ENCODE data around the gene EEIG1.
A peak's percentile ranks its signal among the peaks of the same experiment; 100 is the strongest.

EEIG1 gene

DNA sequence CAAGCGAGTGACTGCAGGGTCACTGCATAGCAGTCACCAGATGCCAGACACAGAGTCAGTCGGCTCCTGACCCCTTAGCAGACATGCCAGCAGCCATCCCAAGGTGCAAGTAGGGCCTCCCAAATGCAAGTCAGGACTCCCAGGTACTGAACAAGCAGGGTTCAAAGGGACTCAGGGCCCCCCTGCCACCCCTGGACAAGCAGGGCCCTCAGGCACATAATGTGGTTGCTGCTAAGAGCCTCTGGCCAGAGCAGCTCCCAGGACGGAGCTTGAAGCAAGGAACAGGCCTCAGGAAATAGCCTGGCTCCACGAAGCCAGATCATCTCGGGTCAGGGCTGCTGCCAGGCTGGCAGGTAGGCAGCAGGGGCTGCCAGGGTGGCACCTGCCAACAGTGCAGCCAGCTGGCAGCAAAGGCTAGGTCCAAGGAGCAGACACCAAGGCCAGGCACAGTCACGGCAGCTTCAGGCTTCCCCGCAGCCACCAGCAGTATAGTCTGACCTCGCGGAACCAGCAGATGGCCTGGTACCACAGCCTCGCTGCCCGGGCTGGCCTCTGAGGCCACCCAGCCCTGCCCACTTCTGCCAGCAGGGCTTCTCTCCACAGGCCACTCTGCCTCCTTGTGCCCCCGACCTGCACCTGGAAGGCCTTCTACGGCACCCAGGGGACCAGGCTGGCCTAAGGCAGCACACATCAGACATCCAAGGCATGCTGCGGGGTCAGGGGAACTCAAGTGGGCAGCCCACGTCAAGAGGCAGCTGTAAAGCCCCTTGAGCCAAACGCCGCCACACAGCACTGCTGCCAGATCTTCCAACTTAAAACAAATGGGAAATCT, 7.4 kb downstream of the EEIG1 start:
- Mint-ChIP-seq H3K9me3 (no peaks in the 10 kb centered on the region), H3K36me3 (peaks cover 29% of the 10 kb centered on the region), H3K27me3 (no peaks in the 10 kb centered on the region), H3K27ac (peak overlapping the region; percentile 94), H3K4me1 (peaks cover 99% of the 10 kb centered on the region), H3K4me3 (peak overlapping the region; percentile 84)
- no peak for ATAC-seq

DNA sequence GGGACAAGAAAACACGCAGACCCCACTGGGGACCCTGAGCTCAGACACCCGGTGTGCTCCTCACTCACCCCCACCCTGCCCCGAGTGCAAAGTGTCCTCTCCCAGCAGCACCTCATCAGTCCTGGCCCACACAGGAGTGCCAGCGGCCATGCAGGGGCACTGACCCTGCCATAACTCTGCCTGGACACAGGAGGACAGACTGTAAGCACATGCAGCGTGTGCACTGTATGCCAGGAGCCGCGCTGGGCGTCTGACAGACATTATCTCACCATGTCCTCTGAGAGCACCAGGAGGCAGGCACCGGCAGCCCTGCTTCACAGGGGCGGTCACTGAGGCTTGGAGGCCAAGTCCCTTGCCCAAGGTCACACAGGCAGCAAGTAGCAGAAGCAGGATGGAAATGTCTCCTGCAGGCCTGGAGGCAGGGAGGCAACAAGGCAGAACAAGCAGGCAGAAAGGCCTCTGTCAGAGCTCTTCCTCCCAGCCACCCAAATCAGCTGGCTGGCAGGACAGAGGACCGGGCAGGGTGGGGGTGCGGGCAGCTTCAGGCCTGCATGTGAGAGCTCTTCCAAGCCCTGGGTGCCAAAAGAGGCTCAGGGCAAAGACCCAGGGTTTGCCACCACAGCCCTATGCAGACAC, 8.4 kb downstream of the EEIG1 start:
- Mint-ChIP-seq H3K27me3 (no peaks in the 10 kb centered on the region), H3K4me3 (peak overlapping the region; percentile 84), H3K4me1 (peaks cover 100% of the 10 kb centered on the region), H3K9me3 (no peaks in the 10 kb centered on the region), H3K27ac (peak overlapping the region; percentile 94), H3K36me3 (peaks cover 30% of the 10 kb centered on the region)
- no peak for ATAC-seq

DNA sequence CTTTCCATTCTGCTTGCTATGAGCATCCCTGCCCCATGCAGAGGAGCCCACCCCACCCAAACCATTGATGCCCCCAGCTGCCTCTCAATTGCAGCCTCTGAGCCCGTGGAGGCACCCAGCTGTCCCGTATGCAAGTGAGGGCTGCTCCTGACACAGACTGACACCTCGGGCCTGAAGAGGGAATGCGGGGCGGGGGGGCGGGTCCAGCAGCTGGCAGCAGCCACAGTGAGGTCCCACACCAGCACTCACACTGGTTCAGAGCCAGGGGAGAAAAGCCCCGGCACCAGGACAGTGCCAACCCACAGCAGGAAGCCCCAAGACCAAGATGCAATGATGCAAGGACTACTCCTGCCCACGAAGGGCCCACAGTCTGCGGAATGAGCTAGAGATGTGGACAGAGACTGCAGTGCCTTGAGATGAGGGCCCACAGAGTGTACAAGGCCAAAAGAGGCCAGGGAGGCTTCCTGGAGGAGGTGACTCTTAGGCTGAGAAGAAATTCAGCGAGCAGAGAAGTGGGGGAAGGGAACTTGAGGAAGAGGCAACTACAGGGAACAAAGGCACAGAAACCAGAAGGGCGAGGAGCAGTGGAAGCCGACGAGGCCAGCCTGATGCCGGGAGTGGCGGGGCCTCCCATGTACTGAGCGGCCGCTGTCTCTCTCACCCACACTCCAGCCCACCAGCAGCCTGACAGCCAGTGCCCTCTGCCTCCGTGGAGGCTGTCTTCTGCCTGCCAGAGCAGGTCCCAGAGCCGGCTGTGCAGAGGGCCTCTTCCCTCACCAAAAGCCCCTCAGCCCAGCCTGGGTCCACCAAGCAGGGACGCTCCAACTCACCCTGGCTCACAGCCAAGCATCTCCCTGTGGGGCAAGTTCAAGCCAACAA, 9.2 kb downstream of the EEIG1 start:
- no peaks in the 10 kb centered on the region for H3K9me3 Mint-ChIP-seq
- no peaks in the 10 kb centered on the region for H3K27me3 Mint-ChIP-seq
- peak overlapping the region; percentile 94 for H3K27ac Mint-ChIP-seq
- peaks cover 100% of the 10 kb centered on the region for H3K4me1 Mint-ChIP-seq
- H3K4me3 Mint-ChIP-seq: peak overlapping the region; percentile 84
- ATAC-seq: peak; percentile 59
- peaks cover 30% of the 10 kb centered on the region for H3K36me3 Mint-ChIP-seq

DNA sequence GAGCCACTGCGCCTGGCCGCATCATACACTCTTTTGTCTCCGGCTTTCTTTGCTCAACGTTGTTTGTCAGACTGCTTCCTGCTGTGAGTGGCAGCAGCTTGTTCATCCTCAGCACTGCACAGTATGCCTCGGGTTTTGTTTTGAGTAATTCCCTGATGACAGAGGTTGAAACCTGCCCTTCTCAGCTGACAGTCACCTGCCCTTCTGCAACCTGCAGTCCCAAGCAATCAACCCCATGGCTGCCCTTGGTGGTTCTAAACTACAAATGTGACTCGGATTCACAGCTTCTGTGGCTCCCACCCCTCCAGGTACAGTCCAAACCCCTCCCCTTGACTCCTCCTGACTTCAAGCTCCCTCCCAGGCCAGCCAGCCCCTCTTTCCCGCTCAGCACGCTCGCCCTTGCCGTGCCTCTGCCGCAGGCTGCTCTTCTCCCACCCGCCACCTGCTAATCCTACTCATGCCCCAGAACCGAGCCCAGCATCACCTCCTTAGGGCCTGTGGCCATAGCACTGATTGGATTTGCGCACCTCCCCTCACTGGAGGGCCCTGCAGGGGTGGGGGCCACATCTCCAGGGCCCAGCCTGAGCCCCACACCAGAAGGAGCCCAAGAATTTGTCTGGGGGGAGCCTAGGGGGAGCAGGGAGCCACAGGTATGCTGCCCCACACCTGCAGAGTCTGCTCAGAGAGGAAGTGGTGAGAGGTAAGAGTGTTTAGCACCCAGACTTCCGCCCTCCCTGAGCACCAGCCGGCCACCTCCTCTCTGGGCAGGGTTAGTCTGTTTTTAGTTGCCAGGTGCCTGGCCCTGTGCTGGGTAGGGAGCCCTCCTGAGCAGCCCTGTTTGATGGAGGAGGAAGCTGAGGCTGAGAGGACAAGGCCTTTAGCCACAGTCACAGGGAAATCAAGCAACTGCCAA, 10.1 kb downstream of the EEIG1 start:
- no peaks in the 10 kb centered on the region for H3K27me3 Mint-ChIP-seq
- H3K36me3 Mint-ChIP-seq: peaks cover 25% of the 10 kb centered on the region
- peaks cover 100% of the 10 kb centered on the region for H3K4me1 Mint-ChIP-seq
- peak overlapping the region; percentile 94 for H3K27ac Mint-ChIP-seq
- H3K4me3 Mint-ChIP-seq: peak overlapping the region; percentile 84
- ATAC-seq: peak; percentile 90
- H3K9me3 Mint-ChIP-seq: no peaks in the 10 kb centered on the region

DNA sequence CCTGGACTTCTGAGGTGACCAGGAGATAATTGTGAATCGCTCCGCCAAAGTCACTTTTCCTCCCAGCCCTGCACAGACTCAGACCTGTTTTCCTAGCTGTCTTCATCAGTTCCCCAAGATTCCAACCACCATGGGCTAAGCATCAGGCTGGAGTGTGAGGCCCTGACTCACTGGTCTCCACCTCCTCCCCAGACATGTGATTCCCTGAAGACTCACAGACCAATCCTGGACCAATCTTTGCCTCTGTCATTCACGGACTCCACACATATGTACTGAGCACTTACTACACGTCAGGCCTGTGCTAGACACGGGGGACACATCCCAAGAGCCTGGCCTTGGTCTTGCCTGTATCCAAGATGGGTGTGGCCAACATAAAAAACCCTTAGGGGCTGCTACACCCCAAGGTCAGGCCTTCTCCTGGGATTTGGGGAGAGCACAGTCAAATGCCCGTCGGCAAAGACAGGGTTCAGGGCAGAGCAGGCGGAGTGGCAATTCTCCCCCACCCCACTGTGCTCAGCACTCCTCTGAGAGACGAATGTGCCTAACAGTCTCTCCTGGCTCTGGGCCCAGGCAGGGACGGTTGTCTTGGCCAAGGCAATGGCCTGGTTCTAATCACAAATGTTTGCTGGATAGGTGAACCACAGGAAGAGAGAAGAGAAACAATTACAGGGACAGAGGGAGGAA, 11.9 kb downstream of the EEIG1 start:
- Mint-ChIP-seq H3K4me1 (peaks cover 100% of the 10 kb centered on the region), H3K9me3 (no peaks in the 10 kb centered on the region)

DNA sequence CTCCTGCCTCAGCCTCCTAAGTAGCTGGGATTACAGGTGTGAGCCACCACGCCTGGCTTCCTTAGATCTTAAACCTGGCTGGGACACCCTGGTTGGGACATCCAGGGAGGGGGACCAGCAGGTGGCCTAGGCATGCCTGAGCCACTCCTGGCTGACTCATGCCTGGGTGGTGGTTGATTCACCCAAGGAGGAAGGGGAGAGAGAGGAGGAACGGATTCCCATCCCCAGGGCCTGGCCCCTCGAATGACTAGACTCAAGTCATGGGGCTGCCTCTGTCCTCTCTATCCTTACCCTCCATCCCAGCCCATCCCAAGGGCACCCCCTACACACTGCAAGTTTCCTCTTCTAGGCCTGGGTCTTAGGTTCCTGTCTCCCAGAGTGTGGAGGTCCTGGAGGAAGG, 12.7 kb downstream of the EEIG1 start:
- peak overlapping the region; percentile 94 for H3K27ac Mint-ChIP-seq
- peaks cover 100% of the 10 kb centered on the region for H3K4me1 Mint-ChIP-seq
- H3K9me3 Mint-ChIP-seq: no peaks in the 10 kb centered on the region
- no peak for ATAC-seq
- peak overlapping the region; percentile 22 for H3K4me3 Mint-ChIP-seq
- H3K36me3 Mint-ChIP-seq: peaks cover 12% of the 10 kb centered on the region
- no peaks in the 10 kb centered on the region for H3K27me3 Mint-ChIP-seq

More for the DNA sequence above, 11.9 kb downstream of the EEIG1 start:
- Mint-ChIP-seq H3K4me3 (peak overlapping the region; percentile 32), H3K27ac (peak overlapping the region; percentile 94), H3K27me3 (no peaks in the 10 kb centered on the region), H3K36me3 (peaks cover 12% of the 10 kb centered on the region)
- ATAC-seq: no peak

DNA sequence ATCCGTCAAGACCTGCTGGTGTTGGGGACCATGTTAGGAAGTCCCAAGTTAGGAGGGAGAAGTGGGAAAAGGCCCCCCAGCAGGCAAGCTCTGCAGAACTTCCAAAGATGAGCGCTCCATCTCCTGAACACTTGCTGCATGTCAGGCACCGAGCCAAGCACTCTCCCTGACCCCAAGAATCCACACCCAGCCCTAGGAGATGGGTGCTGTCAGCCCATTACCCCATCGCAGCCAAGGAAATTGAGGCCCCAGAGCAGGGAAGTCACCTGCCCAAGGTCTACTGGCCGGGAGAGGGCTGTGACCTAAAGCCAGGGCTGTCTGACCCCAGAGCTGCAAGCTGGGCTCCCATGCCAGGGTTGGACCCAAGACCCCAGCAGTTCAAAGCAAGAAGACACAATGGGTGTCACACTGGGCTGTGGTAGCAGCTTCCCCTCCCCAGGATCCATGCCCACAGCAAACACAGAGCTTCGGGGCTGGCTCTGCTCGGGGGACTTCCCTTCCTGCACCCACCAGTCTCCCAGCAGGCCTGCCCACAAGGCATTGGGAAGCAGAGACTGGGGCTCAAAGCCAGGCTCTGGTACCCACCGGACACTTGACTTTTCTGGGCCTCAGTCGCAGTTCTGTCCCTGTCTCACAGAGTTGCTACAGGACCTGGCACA, 13.5 kb downstream of the EEIG1 start:
- peaks cover 12% of the 10 kb centered on the region for H3K36me3 Mint-ChIP-seq

DNA sequence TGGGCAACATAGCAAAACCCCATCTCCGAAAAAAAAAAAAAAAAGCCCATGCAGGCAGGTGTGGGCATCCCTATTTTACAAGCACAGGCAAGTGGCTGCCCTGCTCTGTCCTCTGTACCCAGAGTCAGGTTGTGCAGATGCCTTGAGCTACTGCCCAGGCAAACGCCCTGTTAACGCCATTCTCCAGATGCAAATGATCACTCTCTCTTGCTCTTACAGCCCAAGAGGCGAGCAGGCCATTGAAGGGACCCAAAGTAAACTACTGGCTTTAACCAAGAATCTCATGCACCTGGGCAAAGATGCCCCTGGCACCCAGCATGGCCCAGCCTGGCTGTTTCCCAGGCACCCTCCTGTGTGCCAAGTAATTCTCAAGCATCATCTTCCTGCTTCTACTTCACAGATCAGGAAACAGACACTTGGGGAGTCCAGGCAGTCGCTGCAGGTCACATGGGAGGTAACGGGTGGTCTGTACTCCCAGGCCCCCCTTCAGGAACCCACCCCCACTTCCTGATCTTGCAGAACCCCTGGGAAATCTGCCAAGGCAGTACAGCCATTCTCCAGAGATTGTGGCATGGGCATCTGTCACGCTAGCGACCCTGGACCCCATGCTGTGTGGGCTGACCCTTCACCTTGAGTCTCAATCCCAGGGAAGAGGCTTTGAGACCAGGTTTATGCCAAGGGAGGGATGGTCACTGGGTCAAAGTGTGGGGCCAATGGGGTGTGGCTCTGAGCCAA, 14.2 kb downstream of the EEIG1 start:
- no peak for ATAC-seq
- H3K4me1 Mint-ChIP-seq: peaks cover 100% of the 10 kb centered on the region
- H3K9me3 Mint-ChIP-seq: no peaks in the 10 kb centered on the region
- no peaks in the 10 kb centered on the region for H3K27me3 Mint-ChIP-seq
- peak overlapping the region; percentile 94 for H3K27ac Mint-ChIP-seq
- H3K36me3 Mint-ChIP-seq: peaks cover 18% of the 10 kb centered on the region
- H3K4me3 Mint-ChIP-seq: no peak overlapping the region

More for the DNA sequence above, 13.5 kb downstream of the EEIG1 start:
- Mint-ChIP-seq H3K27ac (peak overlapping the region; percentile 94), H3K27me3 (no peaks in the 10 kb centered on the region), H3K4me3 (no peak overlapping the region), H3K9me3 (no peaks in the 10 kb centered on the region), H3K4me1 (peaks cover 100% of the 10 kb centered on the region)
- ATAC-seq: no peak

DNA sequence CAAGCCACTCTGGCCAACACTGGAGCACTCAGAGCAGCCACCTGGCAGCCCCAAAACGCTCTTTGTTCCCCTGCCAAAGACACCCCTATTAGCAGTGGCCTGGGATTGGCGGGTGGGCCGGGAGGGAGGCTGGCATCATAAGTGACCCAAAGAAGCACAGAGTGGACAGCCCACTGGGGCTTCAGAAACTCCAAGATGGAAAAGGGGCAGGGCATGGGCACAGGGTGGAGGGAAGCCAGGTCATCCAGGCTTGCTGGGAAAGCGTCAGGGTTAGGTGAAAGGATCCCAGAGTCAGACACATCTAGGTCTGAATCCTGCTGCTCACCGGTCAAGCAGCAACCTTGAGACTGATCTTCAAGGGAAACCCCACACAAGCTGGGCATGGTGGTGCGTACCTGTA, 14.8 kb downstream of the EEIG1 start:
- ATAC-seq: no peak

DNA sequence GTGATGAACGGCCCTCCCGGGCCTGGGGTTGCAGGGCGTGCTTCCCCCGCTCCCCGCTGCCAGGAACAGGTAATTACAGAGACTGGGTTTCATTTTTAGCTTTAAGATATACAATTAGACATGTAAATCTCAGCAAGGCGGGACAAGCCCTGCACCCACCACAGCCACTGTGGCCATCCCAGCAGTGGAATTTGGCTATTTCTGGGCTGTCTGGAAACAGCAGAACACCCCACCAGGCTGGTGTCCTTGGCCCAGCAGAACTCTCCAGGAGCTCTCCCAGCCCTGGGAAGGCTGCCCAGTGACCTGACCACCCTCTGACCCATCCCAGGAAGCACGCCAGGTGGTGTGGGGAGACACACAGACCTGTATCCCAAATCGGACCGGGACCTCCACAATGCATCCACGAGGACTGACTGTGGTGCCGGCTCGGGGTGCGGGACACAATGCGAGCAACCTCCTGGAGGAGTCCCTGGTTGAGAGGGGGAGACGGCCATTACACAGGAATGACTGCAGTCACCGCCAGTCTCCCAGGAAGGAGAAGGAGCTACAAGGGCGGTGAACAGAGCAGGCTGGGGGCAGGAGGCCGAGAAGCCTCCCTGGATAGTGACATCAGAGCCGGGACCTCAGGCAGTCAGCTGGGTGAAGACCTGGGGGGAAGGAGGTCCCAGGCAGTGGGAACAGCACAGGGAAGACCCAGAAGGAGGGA, 17.3 kb downstream of the EEIG1 start:
- Mint-ChIP-seq H3K4me3 (peak overlapping the region; percentile 47), H3K36me3 (peaks cover 31% of the 10 kb centered on the region), H3K27me3 (no peaks in the 10 kb centered on the region)

More for the DNA sequence above, 14.8 kb downstream of the EEIG1 start:
- Mint-ChIP-seq H3K4me3 (no peak overlapping the region), H3K27ac (peak overlapping the region; percentile 94), H3K9me3 (no peaks in the 10 kb centered on the region), H3K27me3 (no peaks in the 10 kb centered on the region), H3K4me1 (peaks cover 100% of the 10 kb centered on the region), H3K36me3 (peaks cover 24% of the 10 kb centered on the region)

DNA sequence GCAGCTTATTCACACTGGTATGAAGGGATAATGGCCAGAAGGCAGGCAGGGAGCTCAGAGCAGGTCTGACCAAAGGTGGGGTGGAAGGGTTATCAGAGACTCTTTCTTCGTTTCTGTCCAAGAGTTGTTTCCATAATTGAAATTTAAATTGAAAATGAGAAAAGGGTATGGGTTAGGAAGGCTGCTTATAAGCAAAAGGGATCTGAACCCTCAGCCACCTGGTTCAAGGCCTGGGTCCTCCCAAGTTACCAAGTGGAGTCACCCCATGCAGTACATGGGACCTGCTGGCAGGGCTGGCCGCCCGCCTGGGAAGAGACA, 17.8 kb downstream of the EEIG1 start:
- Mint-ChIP-seq H3K4me3 (peak overlapping the region; percentile 47), H3K27me3 (no peaks in the 10 kb centered on the region), H3K27ac (peak overlapping the region; percentile 94), H3K4me1 (peaks cover 100% of the 10 kb centered on the region), H3K9me3 (peaks cover 2% of the 10 kb centered on the region), H3K36me3 (peaks cover 31% of the 10 kb centered on the region)
- no peak for ATAC-seq

More for the DNA sequence above, 17.3 kb downstream of the EEIG1 start:
- Mint-ChIP-seq H3K9me3 (peaks cover 2% of the 10 kb centered on the region), H3K27ac (peak overlapping the region; percentile 94), H3K4me1 (peaks cover 100% of the 10 kb centered on the region)
- ATAC-seq: no peak

DNA sequence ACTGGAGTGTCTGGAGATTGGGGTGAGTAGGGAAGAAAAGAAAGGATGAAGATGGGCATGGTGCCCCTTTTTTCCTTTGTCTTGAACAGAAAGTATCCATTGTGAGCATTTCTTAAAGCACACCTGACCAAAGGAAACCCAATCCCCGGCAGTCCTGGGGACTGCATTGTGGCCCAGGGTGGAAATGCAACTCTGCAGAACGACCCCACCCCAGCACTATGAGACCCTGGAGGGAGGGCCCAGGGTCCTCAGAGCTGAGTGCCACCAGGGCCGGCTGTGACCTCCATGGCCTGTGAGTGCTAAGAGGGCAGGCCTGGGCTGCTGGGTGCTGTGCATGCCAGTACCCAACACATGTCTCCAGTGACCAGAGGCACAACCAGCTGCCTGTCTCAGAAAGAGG, 18.5 kb downstream of the EEIG1 start:
- Mint-ChIP-seq H3K4me1 (peaks cover 97% of the 10 kb centered on the region), H3K9me3 (peaks cover 2% of the 10 kb centered on the region), H3K27me3 (no peaks in the 10 kb centered on the region), H3K4me3 (no peak overlapping the region), H3K27ac (peak overlapping the region; percentile 94), H3K36me3 (peaks cover 31% of the 10 kb centered on the region)
- ATAC-seq: no peak
